Stimulated activated CD8-positive, alpha-beta memory T cell treated with anti-CD3 and anti-CD28 coated beads, Interleukin-4, amount 100 ng/mL, for 1 hour (primary cell): ENCODE data around the gene HIBCH.
"Not testable (repeated sequence)": the region's sequence is repeated elsewhere in the genome, so short reads cannot be mapped to it uniquely, and the experiment has no call there.

Experiments
- DNase-seq, 2 donors: peaks; one replicate each; pipeline ENCODE4 v3.0.0-alpha.2; 2020; ENCODE audit warnings: low read depth in 2 of 2, low spot score in 1 of 2

The HIBCH gene

DNA sequence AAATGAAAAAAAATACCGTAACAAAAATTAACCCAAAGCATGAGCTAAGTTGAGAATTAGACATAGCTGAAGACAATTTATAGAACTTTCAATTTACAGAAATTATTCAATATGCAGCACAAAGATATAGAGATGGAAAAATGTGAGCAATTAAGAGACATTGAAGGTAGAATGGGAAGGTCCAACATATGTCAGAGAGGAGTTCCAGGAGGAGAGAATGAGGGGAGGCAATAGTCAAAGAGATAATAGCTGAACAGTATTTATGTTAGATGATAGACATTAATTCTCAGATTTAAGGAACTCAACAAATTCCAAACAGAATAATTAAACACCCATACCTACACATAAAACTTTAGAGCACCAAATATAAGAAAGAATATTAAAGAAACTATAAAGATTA lies 154.1 kb downstream of the HIBCH start:
- no peak for DNase-seq

DNA sequence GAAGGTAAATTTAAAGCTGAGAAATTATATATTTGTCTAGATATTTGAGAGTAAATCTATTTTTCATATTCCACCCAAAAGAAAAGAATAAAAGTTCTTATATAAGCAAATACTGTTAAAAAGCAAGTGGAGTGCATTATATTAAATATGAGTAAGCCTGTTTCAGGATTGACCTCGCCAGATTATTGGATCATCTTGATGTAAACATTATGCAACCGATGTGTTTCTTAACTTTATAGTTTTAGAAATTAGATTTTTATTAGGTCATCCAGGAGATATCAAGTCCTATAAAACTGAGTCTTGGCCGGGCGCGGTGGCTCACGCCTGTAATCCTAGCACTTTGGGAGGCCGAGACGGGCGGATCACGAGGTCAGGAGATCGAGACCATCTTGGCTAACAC lies 156.8 kb downstream of the HIBCH start:
- no peak for DNase-seq

DNA sequence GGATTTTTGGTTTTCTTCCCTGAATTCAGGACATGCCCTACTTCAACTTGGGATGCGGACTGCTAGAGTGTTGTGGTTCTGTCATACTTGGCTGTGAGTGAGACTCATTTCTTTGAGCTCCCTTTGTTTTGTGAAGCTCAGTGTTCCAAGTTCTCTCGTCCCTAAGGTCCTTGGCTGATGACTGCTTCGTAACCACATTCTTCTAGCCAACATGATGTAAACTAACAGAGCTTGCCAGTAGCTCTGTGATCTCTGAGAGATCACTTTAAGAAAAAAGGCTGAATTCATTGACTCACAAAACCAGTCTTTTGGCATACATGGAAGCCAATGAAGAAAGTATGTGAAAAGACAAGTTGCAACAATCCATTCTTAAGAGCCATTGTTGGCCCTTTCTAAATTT lies 160.2 kb downstream of the HIBCH start:
- DNase-seq: no peak

DNA sequence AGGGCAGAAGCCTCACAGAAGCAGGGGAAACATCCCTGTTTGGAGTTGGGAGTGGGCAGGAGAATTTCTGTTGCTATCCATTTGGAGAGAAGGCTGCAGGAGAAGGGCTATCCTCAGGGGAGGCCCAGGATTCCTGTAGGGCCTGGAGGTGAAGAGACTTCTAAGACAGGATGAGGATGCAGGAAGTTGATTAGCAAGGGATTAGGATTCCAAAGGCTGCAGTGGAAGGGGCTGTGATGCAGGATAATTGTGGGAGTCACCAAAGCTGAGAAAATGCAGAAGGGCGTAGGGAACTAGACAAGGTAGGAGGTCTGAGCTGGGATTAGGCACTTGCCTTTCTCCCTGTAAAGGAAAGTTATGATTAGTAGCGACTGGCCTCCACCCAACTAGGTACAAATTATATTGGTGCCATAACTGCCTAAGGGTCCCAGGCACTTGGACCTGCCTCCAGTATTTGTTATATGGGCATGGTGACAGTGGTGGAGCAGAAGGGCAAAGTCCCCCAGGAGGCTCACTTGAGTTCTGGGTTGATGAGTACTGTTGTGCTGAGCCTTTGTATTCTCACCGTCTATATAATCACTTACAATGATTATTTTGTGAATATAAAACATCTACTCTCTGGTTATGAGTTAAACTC lies 160.7 kb downstream of the HIBCH start:
- DNase-seq: no peak

DNA sequence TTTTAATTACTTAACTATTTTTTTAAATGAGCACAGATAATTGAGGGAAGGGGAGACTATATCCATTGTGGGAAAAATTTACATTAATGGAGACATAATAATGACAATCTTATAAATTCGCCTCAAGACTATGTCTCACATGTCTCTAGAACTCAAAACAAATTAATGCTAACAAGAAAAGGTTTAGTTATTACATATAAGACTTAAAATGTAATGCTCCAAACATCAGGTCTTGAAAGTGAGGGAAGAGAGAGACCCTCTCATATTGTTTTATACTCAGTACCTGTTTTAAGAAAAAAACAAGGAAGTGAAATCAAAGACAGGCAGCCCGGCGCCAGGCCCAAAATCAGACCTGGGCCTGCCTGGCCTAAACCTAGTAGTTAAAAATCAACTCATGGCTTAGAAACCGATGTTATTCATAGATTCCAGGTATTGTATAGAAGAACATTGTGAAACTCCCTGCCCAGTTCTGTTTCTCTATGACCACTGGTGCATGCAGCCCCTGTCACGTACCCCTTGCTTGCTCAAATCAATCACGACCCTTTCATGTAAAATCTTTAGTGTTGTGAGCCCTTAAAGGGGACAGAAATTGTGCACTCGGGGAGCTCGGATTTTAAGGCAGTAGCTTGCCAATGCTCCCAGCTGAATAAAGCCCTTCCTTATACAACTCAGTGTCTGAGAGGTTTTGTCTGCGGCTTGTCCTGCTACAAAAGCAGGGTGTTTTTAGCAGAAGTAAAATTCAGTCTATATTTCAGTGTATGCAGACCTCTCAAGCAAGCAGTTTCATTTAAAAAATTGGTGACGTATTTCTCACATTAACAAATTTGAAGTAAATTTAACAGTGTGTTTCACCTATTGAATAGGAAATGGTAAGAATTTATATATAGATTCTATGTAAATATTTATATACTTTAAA lies 161.8 kb downstream of the HIBCH start:
- DNase-seq: not testable (repeated sequence)

DNA sequence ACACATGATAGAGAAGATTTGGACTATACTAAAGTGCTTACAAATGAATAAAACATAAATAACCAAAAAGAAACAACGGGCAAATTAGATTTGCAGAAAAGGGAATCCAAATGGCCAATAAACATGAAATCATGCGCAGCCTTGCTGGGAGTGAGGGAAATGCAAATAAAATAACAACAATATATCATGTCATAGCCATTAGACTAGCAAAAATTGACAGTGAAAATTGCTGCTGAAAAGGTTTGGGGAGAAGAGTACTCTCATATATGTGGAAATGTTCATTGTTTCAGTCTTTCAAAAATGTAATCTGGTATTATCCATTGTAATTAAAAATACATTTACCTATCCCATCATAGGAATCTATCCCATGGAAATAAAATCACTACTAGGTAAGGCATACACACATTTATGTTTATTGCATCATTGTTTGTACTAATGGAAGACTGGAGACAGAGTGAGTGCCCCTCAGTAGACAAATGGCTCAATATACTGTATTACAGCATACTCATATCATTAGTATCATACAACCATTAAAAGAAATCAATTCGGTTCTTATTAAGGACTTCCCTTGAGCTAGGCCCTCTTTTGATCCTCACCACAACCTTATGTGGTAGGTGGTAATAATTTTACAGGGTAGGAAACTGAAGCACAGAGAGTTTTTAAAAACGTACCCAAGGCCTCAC lies 163.0 kb downstream of the HIBCH start:
- DNase-seq: no peak
